ENCODE data around the gene LCA5L.

GRCh38 chr21:39381009-39381408, 64.6 kb downstream of the LCA5L start:
- TF ChIP-seq CTCF (IDR thresholded peaks at IDR 0.05; ENCODE audit: low read length) (no peak), EZH2 (IDR thresholded peaks at IDR 0.05; ENCODE audit: borderline replicate concordance, low read length) (no peak)
